ENCODE measurements around the gene VPS37C. TPM values are rescaled to one million over a fixed set of nuclear protein-coding genes. Genes with fewer than 3 reads are reported as not detected.

VPS37C gene
- total and polyA plus RNA-seq, 2 of the 13 experiments (the other 11 are each of a cell fraction or from before 2014, with no cell fraction given), result 7.5 to 8.8 TPM

GRCh38 chr11:61131586-61131985 lies 29.6 kb downstream of the VPS37C start:
- no peak overlapping the region for H3K4me3 ChIP-seq (replicated peaks in 1 of 3; ENCODE audit: insufficient read depth in 1 of 3, low read depth in 2 of 3, low read length in 3 of 3)
- H2AFZ ChIP-seq (ENCODE audit: low read length), result no peak overlapping the region
- POLR2A ChIA-PET, result no interaction called here
- H4K20me1 ChIP-seq (ENCODE audit: insufficient read depth, low read length), result no peaks in the 10 kb centered on the region
- BruUV-seq (replicated peaks), result no TSS peak
- no peak overlapping the region for H3K4me2 ChIP-seq (ENCODE audit: low read depth, low read length)
- H3K27ac ChIP-seq (ENCODE audit: extremely low read length, insufficient read depth, low read length), result no peak overlapping the region
- peaks cover 6% of the 10 kb centered on the region for H3K4me1 ChIP-seq (ENCODE audit: insufficient read depth, low read length)
- H3K9ac ChIP-seq (ENCODE audit: insufficient read depth, low read depth, low read length), result no peak overlapping the region
- intact Hi-C loops (cut with micrococcal nuclease; ENCODE audit: unreplicated experiment) (no loop called here), in situ Hi-C loops (cut with HindIII; ENCODE audit: extremely low pct_ligation_motif_present, low pct_unique_long_range_greater_than_20kb) (no loop called here)
- no peaks in the 10 kb centered on the region for H3K79me2 ChIP-seq (ENCODE audit: insufficient read depth, low read length)
- DNase-seq (ENCODE audit: low spot score), result no peak
- WGBS (ENCODE audit: low lambda C conversion rate), result 90% methylated on average over 13 of the region's 14 CpGs
- ATAC-seq, result no peak
- CTCF ChIA-PET (ENCODE audit: low intra/inter-chr PET ratio, low total read pairs), result no interaction called here
- no peak for FAIRE-seq
- no peaks in the 10 kb centered on the region for H3K9me3 ChIP-seq (ENCODE audit: low read length)
- peaks cover 4 to 12% of the 10 kb centered on the region in 2 experiments; a peak in 2 of 5 replicates for H3K36me3 ChIP-seq (replicated peaks in 1 of 2; ENCODE audit: control insufficient read depth in 1 of 2, insufficient read depth in 2 of 2, low read length in 2 of 2)
- H3K27me3 ChIP-seq (ENCODE audit: control insufficient read depth in 1 of 2, insufficient read depth in 2 of 2, low read length in 2 of 2), result no peaks in the 10 kb centered on the region
- TF ChIP-seq ZNF160 (CRISPR knock-in tag; IDR thresholded peaks at IDR 0.05) (no peak), FOSL2 (CRISPR knock-in tag; IDR thresholded peaks at IDR 0.05) (no peak), YY1 (IDR thresholded peaks at IDR 0.05; ENCODE audit: insufficient read depth, insufficient replicate concordance, low read depth, low read length) (no peak), EHMT2 (IDR thresholded peaks at IDR 0.05; ENCODE audit: borderline replicate concordance, low read depth, low read length) (no peak), TBP (CRISPR knock-in tag; IDR thresholded peaks at IDR 0.05) (no peak), ZBTB8A (CRISPR knock-in tag; IDR thresholded peaks at IDR 0.05; ENCODE audit: borderline replicate concordance, low read depth) (no peak), FIP1L1 (IDR thresholded peaks at IDR 0.05; ENCODE audit: borderline replicate concordance, insufficient read depth, low read depth, low read length) (no peak), ETS1 (CRISPR knock-in tag; IDR thresholded peaks at IDR 0.05) (no peak), ARID5B (CRISPR knock-in tag; IDR thresholded peaks at IDR 0.05) (no peak), ISX (CRISPR knock-in tag; conservative IDR thresholded peaks at IDR 0.05) (no peak), RFXANK (CRISPR knock-in tag; IDR thresholded peaks at IDR 0.05) (no peak), JUN (CRISPR knock-in tag; IDR thresholded peaks at IDR 0.05) (no peak), ETV6 (CRISPR knock-in tag; conservative IDR thresholded peaks at IDR 0.05) (no peak), PCBP2 (optimal IDR thresholded peaks at IDR 0.05; ENCODE audit: low read depth, low read length, poor library complexity, severe bottlenecking) (no peak), RERE (CRISPR knock-in tag; IDR thresholded peaks at IDR 0.05; ENCODE audit: low read depth) (no peak), ZNF34 (CRISPR knock-in tag; IDR thresholded peaks at IDR 0.05; ENCODE audit: borderline replicate concordance) (no peak)

Measured in HepG2 (cell line).